SK-N-SH treated with all-trans-retinoic acid at 6 μM for 48 hours (cell line): ENCODE measurements around the gene RALGAPA1.
A peak's percentile ranks its signal among the peaks of the same experiment; 100 is the strongest.

ENCODE experiments used
- ATAC-seq: fragments of 200-7000 bp; cut with Tn5 transposase; 3 replicates; pipeline ENCODE4 v1.9.1; 2020; ENCODE audit warnings: mild to moderate bottlenecking, moderate library complexity
- ARNTL ChIP-seq: fragments of 450-650 bp; formaldehyde crosslinking; IDR thresholded peaks from 2 replicates; pipeline ENCODE4 v1.5.0; 2020; ENCODE audit warnings: low read depth, mild to moderate bottlenecking, moderate library complexity, borderline replicate concordance
- BACH2 ChIP-seq: fragments of 250-450 bp; sonication (Bioruptor Pico); IDR thresholded peaks from 2 replicates; pipeline ENCODE4 v1.9.0; 2021; ENCODE audit warnings: mild to moderate bottlenecking, borderline replicate concordance
- CSDC2 ChIP-seq: fragments of 250-450 bp; sonication (Bioruptor Pico); IDR thresholded peaks from 2 replicates; pipeline ENCODE4 v1.5.0; 2020; ENCODE audit warnings: mild to moderate bottlenecking, moderate library complexity
- ESRRG ChIP-seq: fragments of 250-450 bp; sonication (Bioruptor Pico); IDR thresholded peaks from 2 replicates; pipeline ENCODE4 v1.6.1; 2021; ENCODE audit warnings: mild to moderate bottlenecking
- GLIS3 ChIP-seq: fragments of 250-450 bp; sonication (Bioruptor Pico); IDR thresholded peaks from 2 replicates; pipeline ENCODE4 v1.5.0; 2020; ENCODE audit warnings: mild to moderate bottlenecking, moderate library complexity
- ISL1 ChIP-seq: fragments of 250-450 bp; sonication (Bioruptor Pico); IDR thresholded peaks from 2 replicates; pipeline ENCODE4 v2.1.2; 2022; ENCODE audit warnings: mild to moderate bottlenecking, moderate library complexity
- OSR1 ChIP-seq: fragments of 250-450 bp; sonication (Bioruptor Pico); IDR thresholded peaks from 2 replicates; pipeline ENCODE4 v1.8.0; 2022; ENCODE audit warnings: moderate library complexity, mild to moderate bottlenecking, inconsistent platforms
- PPARA ChIP-seq: fragments of 250-450 bp; sonication (Bioruptor Pico); IDR thresholded peaks from 2 replicates; pipeline ENCODE4 v1.5.0; 2020; ENCODE audit warnings: mild to moderate bottlenecking, borderline replicate concordance
- RARB ChIP-seq: fragments of 250-450 bp; sonication (Bioruptor Pico); IDR thresholded peaks from 2 replicates; pipeline ENCODE4 v1.8.0; 2021; ENCODE audit warnings: mild to moderate bottlenecking, moderate library complexity
- TCF4 ChIP-seq: fragments of 250-450 bp; sonication (Bioruptor Pico); IDR thresholded peaks from 2 replicates; pipeline ENCODE4 v1.8.0; 2021; ENCODE audit warnings: mild to moderate bottlenecking, moderate library complexity, borderline replicate concordance
- ZC3H10 ChIP-seq: fragments of 250-450 bp; sonication (Bioruptor Pico); IDR thresholded peaks from 2 replicates; pipeline ENCODE4 v1.5.1; 2021; ENCODE audit warnings: mild to moderate bottlenecking, moderate library complexity
- ZFP3 ChIP-seq: fragments of 250-450 bp; sonication (Bioruptor Pico); IDR thresholded peaks from 2 replicates; pipeline ENCODE4 v1.5.0; 2020; ENCODE audit warnings: mild to moderate bottlenecking, moderate library complexity
- ZFP30 ChIP-seq: fragments of 450-650 bp; formaldehyde crosslinking; IDR thresholded peaks from 2 replicates; pipeline ENCODE4 v1.5.0; 2022; ENCODE audit warnings: mild to moderate bottlenecking, moderate library complexity
- ZNF565 ChIP-seq: fragments of 450-650 bp; formaldehyde crosslinking; conservative IDR thresholded peaks from 2 replicates; pipeline ENCODE4 v1.5.0; 2020; ENCODE audit warnings: low read depth, mild to moderate bottlenecking, moderate library complexity
- ZNF70 ChIP-seq: fragments of 450-650 bp; formaldehyde crosslinking; IDR thresholded peaks from 2 replicates; pipeline ENCODE4 v1.5.0; 2020; ENCODE audit warnings: mild to moderate bottlenecking, moderate library complexity
- ZNF8 ChIP-seq: fragments of 450-650 bp; formaldehyde crosslinking; IDR thresholded peaks from 2 replicates; pipeline ENCODE4 v1.5.0; 2020; ENCODE audit warnings: mild to moderate bottlenecking, moderate library complexity
- TF ChIP-seq, protein P1 (sequence below): fragments of 250-450 bp; sonication (Bioruptor Pico); IDR thresholded peaks from 2 replicates; pipeline ENCODE4 v1.5.1; 2021; ENCODE audit warnings: mild to moderate bottlenecking, moderate library complexity
- TF ChIP-seq, protein P2 (sequence below): fragments of 250-450 bp; sonication (Bioruptor Pico); IDR thresholded peaks from 2 replicates; pipeline ENCODE4 v1.5.1; 2020; ENCODE audit warnings: low read depth, mild to moderate bottlenecking, moderate library complexity
- TF ChIP-seq, protein P3 (sequence below): fragments of 250-450 bp; sonication (Bioruptor Pico); IDR thresholded peaks from 2 replicates; pipeline ENCODE4 v1.8.0; 2021; ENCODE audit warnings: low read depth, mild to moderate bottlenecking, moderate library complexity, borderline replicate concordance
- TF ChIP-seq, protein P4 (sequence below): fragments of 250-450 bp; sonication (Bioruptor Pico); IDR thresholded peaks from 2 replicates; pipeline ENCODE4 v1.8.0; 2020; ENCODE audit warnings: mild to moderate bottlenecking, moderate library complexity, borderline replicate concordance
- TF ChIP-seq, protein P5 (sequence below): fragments of 250-450 bp; sonication (Bioruptor Pico); IDR thresholded peaks from 2 replicates; pipeline ENCODE4 v1.5.0; 2020; ENCODE audit warnings: mild to moderate bottlenecking, moderate library complexity

RALGAPA1 gene

DNA sequence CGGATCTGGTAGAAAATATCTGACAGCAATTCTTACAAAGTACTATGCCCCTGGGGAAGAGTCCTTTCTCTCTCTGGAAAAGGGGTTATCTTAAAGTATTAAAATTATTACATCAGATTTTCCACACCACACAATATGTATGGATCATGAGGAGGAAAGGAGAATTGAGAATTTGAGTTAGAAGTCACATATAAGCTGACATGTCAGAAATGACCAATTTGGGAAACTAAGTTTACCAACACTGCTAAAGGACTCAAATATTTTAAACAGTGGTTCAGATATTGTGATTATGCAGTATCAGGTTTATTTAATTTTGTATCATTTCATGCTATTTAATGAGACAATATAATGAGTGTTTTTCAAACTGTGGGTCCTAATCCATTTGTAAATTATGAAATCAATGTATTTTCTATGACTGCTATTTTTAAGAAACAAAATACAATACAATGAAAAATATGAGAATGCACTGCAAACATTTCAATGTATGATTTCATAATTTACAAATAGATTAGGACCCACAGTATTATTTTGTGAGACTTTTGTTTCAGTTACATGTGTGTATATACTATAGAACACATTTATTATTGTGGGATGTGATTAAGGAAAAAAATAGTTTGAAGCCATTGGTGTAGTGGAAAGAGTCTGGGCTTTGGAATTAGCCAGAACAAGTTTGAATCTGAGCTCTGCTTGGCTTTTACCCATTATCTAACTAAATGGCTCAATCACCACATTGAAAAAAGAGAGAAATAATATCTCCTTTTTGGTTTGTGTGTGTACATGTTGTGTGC is 276.9 kb downstream of the RALGAPA1 start:
- no peak for ATAC-seq
- TF ChIP-seq ZNF70 (CRISPR knock-in tag) (no peak), PPARA (CRISPR knock-in tag) (no peak), BACH2 (CRISPR knock-in tag) (no peak), ZFP30 (CRISPR knock-in tag) (no peak), CSDC2 (CRISPR knock-in tag) (no peak), ZFP3 (CRISPR knock-in tag) (no peak), RARB (CRISPR knock-in tag) (no peak), ZC3H10 (CRISPR knock-in tag) (no peak), GLIS3 (no peak), ESRRG (CRISPR knock-in tag) (no peak), ARNTL (CRISPR knock-in tag) (no peak), ISL1 (CRISPR knock-in tag) (no peak), OSR1 (CRISPR knock-in tag) (no peak), TCF4 (CRISPR knock-in tag) (no peak), ZNF565 (CRISPR knock-in tag) (no peak)
- TF ChIP-seq, protein P1, sequence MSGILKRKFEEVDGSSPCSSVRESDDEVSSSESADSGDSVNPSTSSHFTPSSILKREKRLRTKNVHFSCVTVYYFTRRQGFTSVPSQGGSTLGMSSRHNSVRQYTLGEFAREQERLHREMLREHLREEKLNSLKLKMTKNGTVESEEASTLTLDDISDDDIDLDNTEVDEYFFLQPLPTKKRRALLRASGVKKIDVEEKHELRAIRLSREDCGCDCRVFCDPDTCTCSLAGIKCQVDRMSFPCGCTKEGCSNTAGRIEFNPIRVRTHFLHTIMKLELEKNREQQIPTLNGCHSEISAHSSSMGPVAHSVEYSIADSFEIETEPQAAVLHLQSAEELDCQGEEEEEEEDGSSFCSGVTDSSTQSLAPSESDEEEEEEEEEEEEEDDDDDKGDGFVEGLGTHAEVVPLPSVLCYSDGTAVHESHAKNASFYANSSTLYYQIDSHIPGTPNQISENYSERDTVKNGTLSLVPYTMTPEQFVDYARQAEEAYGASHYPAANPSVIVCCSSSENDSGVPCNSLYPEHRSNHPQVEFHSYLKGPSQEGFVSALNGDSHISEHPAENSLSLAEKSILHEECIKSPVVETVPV (CRISPR knock-in tag) = no peak
- TF ChIP-seq, protein P2, sequence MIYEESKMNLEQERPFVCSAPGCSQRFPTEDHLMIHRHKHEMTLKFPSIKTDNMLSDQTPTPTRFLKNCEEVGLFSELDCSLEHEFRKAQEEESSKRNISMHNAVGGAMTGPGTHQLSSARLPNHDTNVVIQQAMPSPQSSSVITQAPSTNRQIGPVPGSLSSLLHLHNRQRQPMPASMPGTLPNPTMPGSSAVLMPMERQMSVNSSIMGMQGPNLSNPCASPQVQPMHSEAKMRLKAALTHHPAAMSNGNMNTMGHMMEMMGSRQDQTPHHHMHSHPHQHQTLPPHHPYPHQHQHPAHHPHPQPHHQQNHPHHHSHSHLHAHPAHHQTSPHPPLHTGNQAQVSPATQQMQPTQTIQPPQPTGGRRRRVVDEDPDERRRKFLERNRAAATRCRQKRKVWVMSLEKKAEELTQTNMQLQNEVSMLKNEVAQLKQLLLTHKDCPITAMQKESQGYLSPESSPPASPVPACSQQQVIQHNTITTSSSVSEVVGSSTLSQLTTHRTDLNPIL (CRISPR knock-in tag) = no peak
- TF ChIP-seq, protein P3, sequence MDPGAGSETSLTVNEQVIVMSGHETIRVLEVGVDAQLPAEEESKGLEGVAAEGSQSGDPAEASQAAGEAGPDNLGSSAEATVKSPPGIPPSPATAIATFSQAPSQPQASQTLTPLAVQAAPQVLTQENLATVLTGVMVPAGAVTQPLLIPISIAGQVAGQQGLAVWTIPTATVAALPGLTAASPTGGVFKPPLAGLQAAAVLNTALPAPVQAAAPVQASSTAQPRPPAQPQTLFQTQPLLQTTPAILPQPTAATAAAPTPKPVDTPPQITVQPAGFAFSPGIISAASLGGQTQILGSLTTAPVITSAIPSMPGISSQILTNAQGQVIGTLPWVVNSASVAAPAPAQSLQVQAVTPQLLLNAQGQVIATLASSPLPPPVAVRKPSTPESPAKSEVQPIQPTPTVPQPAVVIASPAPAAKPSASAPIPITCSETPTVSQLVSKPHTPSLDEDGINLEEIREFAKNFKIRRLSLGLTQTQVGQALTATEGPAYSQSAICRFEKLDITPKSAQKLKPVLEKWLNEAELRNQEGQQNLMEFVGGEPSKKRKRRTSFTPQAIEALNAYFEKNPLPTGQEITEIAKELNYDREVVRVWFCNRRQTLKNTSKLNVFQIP (CRISPR knock-in tag) = no peak
- TF ChIP-seq, protein P4, sequence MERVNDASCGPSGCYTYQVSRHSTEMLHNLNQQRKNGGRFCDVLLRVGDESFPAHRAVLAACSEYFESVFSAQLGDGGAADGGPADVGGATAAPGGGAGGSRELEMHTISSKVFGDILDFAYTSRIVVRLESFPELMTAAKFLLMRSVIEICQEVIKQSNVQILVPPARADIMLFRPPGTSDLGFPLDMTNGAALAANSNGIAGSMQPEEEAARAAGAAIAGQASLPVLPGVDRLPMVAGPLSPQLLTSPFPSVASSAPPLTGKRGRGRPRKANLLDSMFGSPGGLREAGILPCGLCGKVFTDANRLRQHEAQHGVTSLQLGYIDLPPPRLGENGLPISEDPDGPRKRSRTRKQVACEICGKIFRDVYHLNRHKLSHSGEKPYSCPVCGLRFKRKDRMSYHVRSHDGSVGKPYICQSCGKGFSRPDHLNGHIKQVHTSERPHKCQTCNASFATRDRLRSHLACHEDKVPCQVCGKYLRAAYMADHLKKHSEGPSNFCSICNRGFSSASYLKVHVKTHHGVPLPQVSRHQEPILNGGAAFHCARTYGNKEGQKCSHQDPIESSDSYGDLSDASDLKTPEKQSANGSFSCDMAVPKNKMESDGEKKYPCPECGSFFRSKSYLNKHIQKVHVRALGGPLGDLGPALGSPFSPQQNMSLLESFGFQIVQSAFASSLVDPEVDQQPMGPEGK (CRISPR knock-in tag) = no peak

DNA sequence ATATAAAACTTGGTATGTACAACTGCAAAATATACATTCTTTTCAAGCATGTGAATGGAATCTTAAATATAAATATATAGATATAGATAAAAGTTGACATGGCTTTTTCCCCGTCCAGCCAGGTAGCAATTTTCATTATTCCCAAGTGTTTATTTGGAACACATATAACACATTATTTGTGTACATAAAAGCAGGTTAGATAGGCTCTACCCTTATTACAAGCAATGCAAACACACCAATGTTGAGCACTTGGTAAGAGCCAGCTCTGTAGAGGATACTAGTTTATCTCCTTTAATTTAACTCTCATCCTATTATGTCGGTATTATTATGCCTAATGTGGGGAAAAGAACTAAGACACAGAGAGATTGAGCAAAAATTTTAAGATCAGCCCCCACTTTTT is 282.1 kb downstream of the RALGAPA1 start:
- TF ChIP-seq ZC3H10 (CRISPR knock-in tag) (no peak), ZNF8 (CRISPR knock-in tag) (no peak), BACH2 (CRISPR knock-in tag) (no peak), PPARA (CRISPR knock-in tag) (no peak)
- TF ChIP-seq, protein P3 (CRISPR knock-in tag) = no peak
- ATAC-seq = no peak

DNA sequence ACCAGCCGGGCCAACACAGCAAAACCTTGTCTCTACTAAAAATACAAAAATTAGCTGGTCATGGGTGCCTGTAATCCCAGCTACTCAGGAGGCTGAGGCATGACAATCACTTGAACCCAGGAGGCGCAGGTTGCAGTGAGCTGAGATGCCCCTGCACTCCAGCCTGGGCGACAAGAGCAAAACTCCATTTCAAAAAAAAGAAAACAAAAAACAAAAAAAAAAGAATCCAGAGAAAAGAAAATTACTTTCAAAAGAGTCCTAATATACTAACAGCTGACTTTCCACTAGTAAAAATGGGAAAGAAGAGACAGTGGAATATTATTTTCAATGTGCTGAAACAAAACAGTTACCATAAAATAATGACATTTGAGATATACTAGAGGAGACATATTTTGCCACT is 283.4 kb downstream of the RALGAPA1 start:
- TF ChIP-seq RARB (CRISPR knock-in tag) = no peak
- no peak for TF ChIP-seq ZC3H10 (CRISPR knock-in tag)
- TF ChIP-seq, protein P5, sequence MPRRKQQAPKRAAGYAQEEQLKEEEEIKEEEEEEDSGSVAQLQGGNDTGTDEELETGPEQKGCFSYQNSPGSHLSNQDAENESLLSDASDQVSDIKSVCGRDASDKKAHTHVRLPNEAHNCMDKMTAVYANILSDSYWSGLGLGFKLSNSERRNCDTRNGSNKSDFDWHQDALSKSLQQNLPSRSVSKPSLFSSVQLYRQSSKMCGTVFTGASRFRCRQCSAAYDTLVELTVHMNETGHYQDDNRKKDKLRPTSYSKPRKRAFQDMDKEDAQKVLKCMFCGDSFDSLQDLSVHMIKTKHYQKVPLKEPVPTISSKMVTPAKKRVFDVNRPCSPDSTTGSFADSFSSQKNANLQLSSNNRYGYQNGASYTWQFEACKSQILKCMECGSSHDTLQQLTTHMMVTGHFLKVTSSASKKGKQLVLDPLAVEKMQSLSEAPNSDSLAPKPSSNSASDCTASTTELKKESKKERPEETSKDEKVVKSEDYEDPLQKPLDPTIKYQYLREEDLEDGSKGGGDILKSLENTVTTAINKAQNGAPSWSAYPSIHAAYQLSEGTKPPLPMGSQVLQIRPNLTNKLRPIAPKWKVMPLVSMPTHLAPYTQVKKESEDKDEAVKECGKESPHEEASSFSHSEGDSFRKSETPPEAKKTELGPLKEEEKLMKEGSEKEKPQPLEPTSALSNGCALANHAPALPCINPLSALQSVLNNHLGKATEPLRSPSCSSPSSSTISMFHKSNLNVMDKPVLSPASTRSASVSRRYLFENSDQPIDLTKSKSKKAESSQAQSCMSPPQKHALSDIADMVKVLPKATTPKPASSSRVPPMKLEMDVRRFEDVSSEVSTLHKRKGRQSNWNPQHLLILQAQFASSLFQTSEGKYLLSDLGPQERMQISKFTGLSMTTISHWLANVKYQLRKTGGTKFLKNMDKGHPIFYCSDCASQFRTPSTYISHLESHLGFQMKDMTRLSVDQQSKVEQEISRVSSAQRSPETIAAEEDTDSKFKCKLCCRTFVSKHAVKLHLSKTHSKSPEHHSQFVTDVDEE = no peak
- TF ChIP-seq ZFP30 (CRISPR knock-in tag) = peak; percentile 86
- no peak for TF ChIP-seq BACH2 (CRISPR knock-in tag)
- no peak for TF ChIP-seq ZFP3 (CRISPR knock-in tag)
- TF ChIP-seq, all 23 proteins: peak for 1
- no peak for ATAC-seq
